Neuronal stem cell (in vitro differentiated cells): ENCODE data around the gene CUZD1.

Experiments used
- DNase-seq: peaks from one replicate; pipeline ENCODE4 v3.0.0-alpha.2; 2013; ENCODE audit warnings: low spot score
- H2AFZ ChIP-seq: one replicate; pipeline ENCODE4 v1.6.1; 2013; ENCODE audit warnings: mild to moderate bottlenecking, low read length, inconsistent platforms
- H2AK5ac ChIP-seq: 2 replicates; pipeline ENCODE4 v1.6.1; 2013; ENCODE audit warnings: low read depth, mild to moderate bottlenecking, inconsistent platforms, low read length, moderate library complexity, mixed read lengths
- H2BK120ac ChIP-seq: 2 replicates; pipeline ENCODE4 v1.6.1; 2013; ENCODE audit warnings: low read depth, mild to moderate bottlenecking, inconsistent platforms, low read length, moderate library complexity, mixed read lengths
- H2BK12ac ChIP-seq: one replicate; pipeline ENCODE4 v1.6.1; 2013; ENCODE audit warnings: low read length, inconsistent platforms
- H2BK15ac ChIP-seq: 2 replicates; pipeline ENCODE4 v1.6.1; 2013; ENCODE audit warnings: mild to moderate bottlenecking, low read length, inconsistent platforms, mixed read lengths
- H2BK5ac ChIP-seq: one replicate; pipeline ENCODE4 v1.6.1; 2013; ENCODE audit warnings: inconsistent platforms, mild to moderate bottlenecking, low read length, moderate library complexity
- H3K14ac ChIP-seq: one replicate; pipeline ENCODE4 v1.6.1; 2013; ENCODE audit warnings: low read length, inconsistent platforms
- H3K18ac ChIP-seq: 2 replicates; pipeline ENCODE4 v1.6.1; 2013; ENCODE audit warnings: low read length, inconsistent platforms
- H3K23ac ChIP-seq: 2 replicates; pipeline ENCODE4 v1.6.1; 2013; ENCODE audit warnings: low read depth, mild to moderate bottlenecking, mixed read lengths, low read length, inconsistent platforms; ENCODE audit not compliant: poor library complexity
- H3K27ac ChIP-seq: replicated peaks from 3 replicates; pipeline ENCODE4 v1.5.1; 2013; ENCODE audit warnings: low read length, inconsistent platforms
- H3K27me3 ChIP-seq, 3 experiments: 2 replicates each; pipeline ENCODE4 v1.6.1; 2013; ENCODE audit warnings: low read length in 3 of 3, mild to moderate bottlenecking in 2 of 3, inconsistent platforms in 1 of 3, low read depth in 1 of 3, mixed read lengths in 1 of 3, moderate library complexity in 1 of 3; ENCODE audit not compliant: control insufficient read depth in 3 of 3, insufficient read depth in 3 of 3
- H3K36me3 ChIP-seq, 2 donors: replicated peaks in 1 of 2; 2 replicates each; pipeline ENCODE4 v1.6.1; 2013; ENCODE audit warnings: low read length in 2 of 2; ENCODE audit not compliant: control insufficient read depth in 2 of 2, insufficient read depth in 2 of 2
- H3K4ac ChIP-seq: 2 replicates; pipeline ENCODE4 v1.6.1; 2013; ENCODE audit warnings: inconsistent platforms, mild to moderate bottlenecking, low read length, moderate library complexity
- H3K4me1 ChIP-seq, 2 donors: 1 replicate in 1 of 2; 2 replicates in 1 of 2; pipeline ENCODE4 v1.6.1; 2013; ENCODE audit warnings: low read length in 2 of 2, low read depth in 1 of 2; ENCODE audit not compliant: control insufficient read depth in 2 of 2, insufficient read depth in 1 of 2
- H3K4me2 ChIP-seq: one replicate; pipeline ENCODE4 v1.6.1; 2013; ENCODE audit warnings: mild to moderate bottlenecking, low read length, inconsistent platforms; ENCODE audit not compliant: insufficient read depth, poor library complexity, severe bottlenecking
- H3K4me3 ChIP-seq, 2 donors: 2 replicates each; pipeline ENCODE4 v1.5.1; 2013; ENCODE audit warnings: low read length in 2 of 2, mild to moderate bottlenecking in 2 of 2, inconsistent platforms in 1 of 2, moderate library complexity in 1 of 2
- H3K79me1 ChIP-seq: one replicate; pipeline ENCODE4 v1.6.1; 2013; ENCODE audit warnings: low read depth, mild to moderate bottlenecking, inconsistent platforms, low read length, moderate library complexity
- H3K9ac ChIP-seq: one replicate; pipeline ENCODE4 v1.6.1; 2013; ENCODE audit warnings: mild to moderate bottlenecking, low read depth, low read length, inconsistent platforms; ENCODE audit not compliant: poor library complexity
- H3K9me3 ChIP-seq, 2 donors: replicated peaks in 1 of 2; 2 replicates each; pipeline versions ENCODE3 to v1.6.1; 2013; ENCODE audit warnings: low read length in 2 of 2, mild to moderate bottlenecking in 2 of 2, inconsistent platforms in 1 of 2, low read depth in 1 of 2, mixed read lengths in 1 of 2, moderate library complexity in 1 of 2; ENCODE audit not compliant: control insufficient read depth in 2 of 2, insufficient read depth in 1 of 2
- H4K8ac ChIP-seq: one replicate; pipeline ENCODE4 v1.6.1; 2013; ENCODE audit warnings: low read depth, mild to moderate bottlenecking, inconsistent platforms, low read length, moderate library complexity
- H4K91ac ChIP-seq: one replicate; pipeline ENCODE4 v1.6.1; 2013; ENCODE audit warnings: low read length, low read depth, mild to moderate bottlenecking, inconsistent platforms; ENCODE audit not compliant: poor library complexity
- WGBS, 2 donors: extraction: QIAGEN DNeasy Blood & Tissue Kit; methylation state at CpG; one replicate each; pipeline ENCODE4 v1.1.7; 2013; ENCODE audit warnings: missing lambda C conversion rate in 2 of 2, mixed read lengths in 1 of 2; ENCODE audit not compliant: insufficient read length in 2 of 2, insufficient replicate concordance in 1 of 2; ENCODE audit errors: extremely low coverage in 2 of 2; 5-methylcytosine and 5-hydroxymethylcytosine counted together

The CUZD1 gene

DNA sequence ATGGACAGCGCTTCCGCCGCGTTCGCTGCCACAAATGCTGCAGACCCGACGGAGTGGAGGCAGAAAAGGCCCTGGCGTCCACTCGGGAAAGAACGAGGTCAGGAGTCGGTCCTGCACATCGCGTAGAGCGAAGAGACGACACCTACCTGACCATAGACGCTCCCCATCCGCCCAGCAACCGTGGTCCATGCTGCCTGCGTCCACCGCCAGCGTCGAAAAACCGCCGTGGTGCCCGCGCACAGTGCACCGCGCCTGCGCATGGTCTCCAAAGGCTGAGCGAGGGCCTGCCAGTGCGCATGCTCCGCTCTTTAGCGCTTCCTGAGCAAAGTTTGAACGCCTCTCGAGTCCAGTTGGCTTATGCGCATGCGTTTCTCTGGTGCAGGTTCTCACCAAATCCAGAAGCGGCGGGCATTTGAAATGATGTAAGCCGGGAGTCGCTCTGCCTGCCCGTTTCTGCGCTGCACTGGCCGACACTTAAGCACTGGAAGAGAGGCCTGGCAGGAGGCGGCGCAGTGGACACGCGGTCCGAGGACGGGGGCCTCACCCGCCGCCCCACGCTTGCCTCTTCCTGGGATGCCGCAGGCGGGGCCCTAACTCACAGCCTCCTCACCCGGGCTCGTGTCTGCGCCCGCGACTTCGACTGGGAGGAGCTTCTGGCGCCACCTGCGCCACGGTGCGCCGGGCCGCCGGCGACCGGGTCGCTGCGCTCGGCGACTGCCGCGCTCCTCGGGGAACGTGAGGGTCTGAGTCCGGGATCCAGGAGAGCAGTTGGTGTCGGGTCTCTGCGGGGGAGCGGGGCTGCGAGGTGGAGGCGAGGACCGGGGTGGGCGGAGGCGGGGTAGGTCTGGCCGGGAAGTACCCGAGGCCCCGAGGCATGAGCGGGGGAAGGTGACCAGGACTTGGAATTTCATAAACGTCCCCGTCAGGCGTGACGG, 33.9 kb upstream of the CUZD1 start, which contains the start of gene FAM24B:
Gene FAM24B (minus strand): TSS at position 243 of the 935 bp plus-strand sequence. CDS start 29,066 bp downstream, outside the sequence.
- no peaks in the 10 kb centered on the region for H3K36me3 ChIP-seq
- WGBS, 2 donors, result no CpG with 5 or more reads among the region's 95 CpGs

DNA sequence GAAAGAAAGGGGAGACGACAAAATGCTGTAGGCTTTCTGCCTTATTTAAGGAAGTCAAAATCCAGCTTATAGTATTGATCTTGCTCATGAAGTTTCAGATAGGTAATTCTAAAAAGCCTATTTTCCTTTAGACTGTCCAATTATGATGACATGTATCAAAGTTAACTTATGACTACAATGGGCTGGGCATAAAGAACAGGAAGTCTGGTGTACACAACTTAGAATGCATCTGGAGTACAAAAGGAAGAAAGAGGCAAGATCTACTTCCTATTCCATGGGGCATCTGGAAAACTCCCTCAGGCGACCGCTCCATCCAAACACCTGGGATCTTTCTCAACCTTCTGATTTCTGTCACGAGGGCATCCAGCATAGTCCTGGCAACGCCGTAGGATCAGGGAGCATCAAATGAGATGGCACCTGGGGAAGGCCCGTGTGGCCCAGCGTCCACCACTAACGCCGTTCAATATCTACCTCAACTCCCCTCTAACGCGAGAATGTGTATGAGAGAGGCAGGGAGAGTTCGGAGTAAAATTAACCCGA, 33.2 kb upstream of the CUZD1 start:
- no peak overlapping the region for H2AFZ ChIP-seq
- H3K27ac ChIP-seq, result no peak overlapping the region
- H4K8ac ChIP-seq, result no peak overlapping the region
- no peak for DNase-seq
- H3K9me3 ChIP-seq, result peaks cover 0 to 3% of the 10 kb centered on the region in 2 donors
- H3K36me3 ChIP-seq, result no peaks in the 10 kb centered on the region
- peaks cover 12 to 14% of the 10 kb centered on the region in 2 donors for H3K4me1 ChIP-seq
- peak overlapping the region in 1 of 2 donors; percentile 72 for H3K4me3 ChIP-seq
- H3K4me2 ChIP-seq, result no peak overlapping the region
- H2AK5ac ChIP-seq, result peak overlapping the region; percentile 48
- no peak overlapping the region for H3K18ac ChIP-seq
- H3K14ac ChIP-seq, result no peak overlapping the region
- H2BK15ac ChIP-seq, result no peak overlapping the region
- no peak overlapping the region for H4K91ac ChIP-seq
- no peak overlapping the region for H3K4ac ChIP-seq
- H3K9ac ChIP-seq, result no peak overlapping the region
- H2BK120ac ChIP-seq, result no peak overlapping the region
- no peaks in the 10 kb centered on the region for H3K79me1 ChIP-seq
- H2BK5ac ChIP-seq, result peak overlapping the region; percentile 1
- peaks cover 0 to 4% (median 0%) of the 10 kb centered on the region in 3 experiments for H3K27me3 ChIP-seq
- H2BK12ac ChIP-seq, result no peak overlapping the region
- WGBS, 2 donors, result no CpG with 5 or more reads among the region's 14 CpGs
- H3K23ac ChIP-seq, result no peak overlapping the region

More for the DNA sequence above, 33.9 kb upstream of the CUZD1 start, which contains the start of gene FAM24B:
- Histone ChIP-seq H3K4me2 (no peak within 1 kb of the TSS), H3K27ac (peak within 1 kb of the TSS; percentile 26), H2BK12ac (peak within 1 kb of the TSS; percentile 80), H3K4ac (no peak within 1 kb of the TSS), H3K23ac (peak within 1 kb of the TSS; percentile 77), H3K79me1 (no peaks in the 10 kb centered on the region), H3K14ac (no peak within 1 kb of the TSS), H3K4me3 (peak within 1 kb of the TSS in 1 of 2 donors; percentile 72), H2BK15ac (peak within 1 kb of the TSS; percentile 33), H2BK5ac (peak within 1 kb of the TSS; percentile 1), H2BK120ac (peak within 1 kb of the TSS; percentile 22), H2AK5ac (peak within 1 kb of the TSS; percentile 48), H3K9ac (no peak within 1 kb of the TSS), H3K4me1 (peaks cover 12 to 14% of the 10 kb centered on the region in 2 donors), H3K27me3 (peaks cover 0 to 4% (median 0%) of the 10 kb centered on the region in 3 experiments), H2AFZ (no peak within 1 kb of the TSS), H3K9me3 (peaks cover 0 to 3% of the 10 kb centered on the region in 2 donors), H4K91ac (no peak within 1 kb of the TSS), H3K18ac (peak within 1 kb of the TSS; percentile 84), H4K8ac (no peak within 1 kb of the TSS)
- peak; percentile 68 for DNase-seq

DNA sequence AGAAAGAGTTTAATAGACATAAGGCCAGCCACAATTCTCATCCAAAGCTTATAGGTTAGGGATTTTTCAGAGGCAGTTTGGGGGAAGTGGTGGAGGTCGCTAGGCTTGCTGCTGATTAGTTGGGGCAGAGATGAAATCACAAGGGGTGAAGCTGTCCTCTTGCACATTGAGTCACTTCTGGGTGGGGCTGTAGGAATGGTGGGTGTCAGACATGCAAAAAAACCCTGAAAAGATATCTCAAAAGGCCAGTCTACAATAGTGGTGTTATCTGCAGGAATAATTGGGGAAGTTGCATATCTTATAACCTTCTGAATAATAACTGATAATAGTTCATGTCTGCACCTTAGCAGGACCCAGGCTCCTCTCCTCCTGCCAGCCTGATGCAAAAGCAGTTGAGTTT, 31.6 kb upstream of the CUZD1 start:
- no peak overlapping the region for H3K23ac ChIP-seq
- no peak overlapping the region for H2AK5ac ChIP-seq
- no peaks in the 10 kb centered on the region for H3K36me3 ChIP-seq
- no peak overlapping the region for H3K4ac ChIP-seq
- no peak overlapping the region for H4K91ac ChIP-seq
- H2BK5ac ChIP-seq, result no peak overlapping the region
- WGBS, 2 donors, result no CpG with 5 or more reads among the region's 1 CpG
- no peak overlapping the region for H2BK15ac ChIP-seq
- peaks cover 0 to 3% of the 10 kb centered on the region in 2 donors for H3K9me3 ChIP-seq
- no peak overlapping the region for H2BK120ac ChIP-seq
- H4K8ac ChIP-seq, result no peak overlapping the region
- H3K18ac ChIP-seq, result no peak overlapping the region
- H3K27ac ChIP-seq, result peak overlapping the region; percentile 50
- H2BK12ac ChIP-seq, result no peak overlapping the region
- peaks cover 0 to 1% (median 0%) of the 10 kb centered on the region in 3 experiments for H3K27me3 ChIP-seq
- H3K79me1 ChIP-seq, result no peaks in the 10 kb centered on the region
- H3K9ac ChIP-seq, result no peak overlapping the region
- no peak for DNase-seq
- H3K4me1 ChIP-seq, result peaks cover 12 to 14% of the 10 kb centered on the region in 2 donors
- H2AFZ ChIP-seq, result no peak overlapping the region
- H3K14ac ChIP-seq, result no peak overlapping the region
- H3K4me2 ChIP-seq, result no peak overlapping the region
- no peak overlapping the region for H3K4me3 ChIP-seq

DNA sequence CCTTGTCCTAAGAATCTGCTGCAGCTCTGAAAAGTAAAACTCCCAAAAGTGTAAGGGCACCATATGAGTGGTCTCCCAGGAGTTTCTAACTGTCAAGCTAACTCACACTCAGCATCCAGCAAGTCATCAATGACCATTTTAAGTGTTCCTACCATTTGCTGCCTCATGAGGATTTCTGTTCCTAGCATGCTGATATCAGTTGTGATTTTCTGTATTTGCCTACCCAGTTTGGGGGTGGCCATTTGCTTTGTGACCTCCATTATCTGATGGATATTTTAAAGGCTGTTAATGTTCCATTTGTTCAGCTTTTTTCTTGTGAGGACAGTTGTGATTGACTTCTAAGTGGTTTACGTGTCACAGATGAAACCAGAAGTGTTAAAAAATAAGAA, 30.8 kb upstream of the CUZD1 start:
- no peaks in the 10 kb centered on the region for H3K79me1 ChIP-seq
- no peak overlapping the region for H3K23ac ChIP-seq
- no peaks in the 10 kb centered on the region for H3K27me3 ChIP-seq
- H3K9me3 ChIP-seq, result peaks cover 0 to 3% of the 10 kb centered on the region in 2 donors
- no peak overlapping the region for H2AFZ ChIP-seq
- H3K4me2 ChIP-seq, result no peak overlapping the region
- H2AK5ac ChIP-seq, result no peak overlapping the region
- WGBS, 2 donors, result no CpG with 5 or more reads among the region's 1 CpG
- no peaks in the 10 kb centered on the region for H3K36me3 ChIP-seq
- no peak overlapping the region for H4K8ac ChIP-seq
- H3K4me3 ChIP-seq, result no peak overlapping the region
- peak overlapping the region; percentile 74 for H3K27ac ChIP-seq
- H4K91ac ChIP-seq, result no peak overlapping the region
- H3K9ac ChIP-seq, result no peak overlapping the region
- no peak overlapping the region for H2BK15ac ChIP-seq
- H3K4ac ChIP-seq, result no peak overlapping the region
- no peak overlapping the region for H3K14ac ChIP-seq
- H2BK5ac ChIP-seq, result no peak overlapping the region
- H3K18ac ChIP-seq, result no peak overlapping the region
- no peak overlapping the region for H2BK120ac ChIP-seq
- no peak for DNase-seq
- peaks cover 12 to 14% of the 10 kb centered on the region in 2 donors for H3K4me1 ChIP-seq
- no peak overlapping the region for H2BK12ac ChIP-seq
